ENCODE measurements around the gene RASL10A.

The RASL10A gene

DNA sequence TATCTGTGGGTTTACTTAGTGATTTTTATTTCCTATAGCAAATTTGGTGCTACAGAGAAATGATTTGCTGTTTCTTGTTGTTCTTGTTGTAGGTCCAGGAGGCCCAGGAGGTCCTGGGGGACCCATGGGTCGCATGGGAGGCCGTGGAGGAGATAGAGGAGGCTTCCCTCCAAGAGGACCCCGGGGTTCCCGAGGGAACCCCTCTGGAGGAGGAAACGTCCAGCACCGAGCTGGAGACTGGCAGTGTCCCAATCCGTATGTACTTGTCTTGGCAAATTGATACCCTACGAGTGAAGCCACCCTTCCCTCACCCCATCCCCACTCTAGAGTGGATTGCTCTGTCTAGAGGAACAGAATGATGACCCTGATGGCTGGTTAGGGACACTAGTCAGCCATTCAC is 16.9 kb downstream of the RASL10A start:
- H3K4me3 Mint-ChIP-seq, result no peak overlapping the region
- TF ChIP-seq CTCF (IDR thresholded peaks at IDR 0.05), result no peak
- H3K27me3 Mint-ChIP-seq (ENCODE audit: low read depth, poor library complexity), result no peaks in the 10 kb centered on the region
- peaks cover 10% of the 10 kb centered on the region for H3K4me1 Mint-ChIP-seq
- peaks cover 72% of the 10 kb centered on the region for H3K36me3 Mint-ChIP-seq (ENCODE audit: low read depth)
- no peak for DNase-seq
- peak overlapping the region; percentile 92 for H3K27ac Mint-ChIP-seq
- H3K9me3 Mint-ChIP-seq, result no peaks in the 10 kb centered on the region

GRCh38 chr22:29292379-29292778 is 23.1 kb downstream of the RASL10A start:
- no peak overlapping the region for H3K4me3 Mint-ChIP-seq
- H3K4me1 Mint-ChIP-seq, result peaks cover 5% of the 10 kb centered on the region
- no peak overlapping the region for H3K27ac Mint-ChIP-seq
- no peaks in the 10 kb centered on the region for H3K9me3 Mint-ChIP-seq
- no peak for DNase-seq
- no peak for TF ChIP-seq CTCF (IDR thresholded peaks at IDR 0.05)
- H3K27me3 Mint-ChIP-seq (ENCODE audit: low read depth, poor library complexity), result no peaks in the 10 kb centered on the region
- peaks cover 95% of the 10 kb centered on the region for H3K36me3 Mint-ChIP-seq (ENCODE audit: low read depth)

DNA sequence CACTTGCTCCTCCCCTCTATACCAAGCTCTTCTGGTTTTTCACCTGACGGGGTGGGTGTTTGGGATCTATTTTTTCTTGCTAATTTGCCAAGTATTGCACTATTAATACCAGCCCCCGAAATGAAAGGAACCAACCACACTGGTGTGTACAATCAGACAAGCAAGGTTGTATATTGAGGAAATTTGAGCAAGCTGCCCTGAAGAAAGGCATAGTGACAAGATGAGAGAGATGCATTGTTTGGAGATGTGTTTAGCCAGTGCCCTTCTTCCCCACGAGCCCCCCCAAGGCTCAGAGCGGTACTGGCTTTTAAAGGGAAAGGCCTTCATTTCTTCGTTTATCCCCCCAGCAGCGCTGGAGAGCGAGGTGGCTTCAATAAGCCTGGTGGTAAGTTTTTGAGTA is 24.3 kb downstream of the RASL10A start:
- DNase-seq, result no peak

GRCh38 chr22:29290061-29290460 is 25.4 kb downstream of the RASL10A start:
- H3K4me3 Mint-ChIP-seq, result no peak overlapping the region
- no peak for TF ChIP-seq CTCF (IDR thresholded peaks at IDR 0.05)
- H3K9me3 Mint-ChIP-seq, result no peaks in the 10 kb centered on the region
- no peaks in the 10 kb centered on the region for H3K4me1 Mint-ChIP-seq
- no peaks in the 10 kb centered on the region for H3K27me3 Mint-ChIP-seq (ENCODE audit: low read depth, poor library complexity)
- no peak for DNase-seq
- H3K27ac Mint-ChIP-seq, result no peak overlapping the region
- H3K36me3 Mint-ChIP-seq (ENCODE audit: low read depth), result peaks cover 95% of the 10 kb centered on the region

More for the DNA sequence above, 24.3 kb downstream of the RASL10A start:
- Mint-ChIP-seq H3K9me3 (no peaks in the 10 kb centered on the region), H3K4me1 (no peaks in the 10 kb centered on the region), H3K27ac (no peak overlapping the region), H3K36me3 (ENCODE audit: low read depth) (peaks cover 94% of the 10 kb centered on the region), H3K4me3 (no peak overlapping the region), H3K27me3 (ENCODE audit: low read depth, poor library complexity) (no peaks in the 10 kb centered on the region)
- no peak for TF ChIP-seq CTCF (IDR thresholded peaks at IDR 0.05)

GRCh38 chr22:29288837-29289236 is 26.7 kb downstream of the RASL10A start:
- Mint-ChIP-seq H3K36me3 (ENCODE audit: low read depth) (peaks cover 92% of the 10 kb centered on the region), H3K4me3 (no peak overlapping the region), H3K9me3 (no peaks in the 10 kb centered on the region), H3K27me3 (ENCODE audit: low read depth, poor library complexity) (no peaks in the 10 kb centered on the region), H3K27ac (no peak overlapping the region), H3K4me1 (no peaks in the 10 kb centered on the region)
- no peak for DNase-seq
- TF ChIP-seq CTCF (IDR thresholded peaks at IDR 0.05), result no peak

DNA sequence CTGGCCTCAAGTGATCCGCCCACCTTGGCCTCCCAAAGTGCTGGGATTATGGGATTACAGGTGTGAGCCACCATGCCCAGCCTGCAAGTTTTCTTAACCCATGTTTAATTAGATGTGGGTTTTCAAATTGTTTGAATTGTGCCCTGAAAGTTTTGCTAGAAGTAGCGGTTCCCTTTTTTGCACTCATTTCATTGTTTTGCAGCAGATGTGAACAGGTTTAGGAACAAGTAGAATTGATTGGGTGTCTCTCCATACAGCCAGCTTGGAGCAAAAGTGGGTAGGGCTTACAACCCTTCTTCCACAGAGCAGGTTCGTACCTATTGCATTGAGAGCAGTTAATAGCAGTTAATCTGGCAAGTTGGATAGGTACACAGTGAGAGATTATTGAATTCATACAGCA is 31.3 kb downstream of the RASL10A start:
- H3K27ac Mint-ChIP-seq, result peak overlapping the region; percentile 74
- peaks cover 94% of the 10 kb centered on the region for H3K36me3 Mint-ChIP-seq (ENCODE audit: low read depth)
- no peaks in the 10 kb centered on the region for H3K27me3 Mint-ChIP-seq (ENCODE audit: low read depth, poor library complexity)
- H3K4me3 Mint-ChIP-seq, result no peak overlapping the region
- no peak for DNase-seq
- no peaks in the 10 kb centered on the region for H3K4me1 Mint-ChIP-seq
- H3K9me3 Mint-ChIP-seq, result no peaks in the 10 kb centered on the region
- no peak for TF ChIP-seq CTCF (IDR thresholded peaks at IDR 0.05)
